Stimulated activated CD4-positive, alpha-beta T cell treated with anti-CD3 and anti-CD28 coated beads, Interleukin-15, amount 100 ng/mL, for 48 hours (primary cell): ENCODE measurements around the gene TMBIM1.
A peak's percentile ranks its signal among the peaks of the same experiment; 100 is the strongest.

Experiments used
- DNase-seq, 2 donors: peaks; one replicate each; pipeline ENCODE4 v3.0.0-alpha.2; 2020; ENCODE audit warnings: low read depth in 2 of 2

Gene TMBIM1

DNA sequence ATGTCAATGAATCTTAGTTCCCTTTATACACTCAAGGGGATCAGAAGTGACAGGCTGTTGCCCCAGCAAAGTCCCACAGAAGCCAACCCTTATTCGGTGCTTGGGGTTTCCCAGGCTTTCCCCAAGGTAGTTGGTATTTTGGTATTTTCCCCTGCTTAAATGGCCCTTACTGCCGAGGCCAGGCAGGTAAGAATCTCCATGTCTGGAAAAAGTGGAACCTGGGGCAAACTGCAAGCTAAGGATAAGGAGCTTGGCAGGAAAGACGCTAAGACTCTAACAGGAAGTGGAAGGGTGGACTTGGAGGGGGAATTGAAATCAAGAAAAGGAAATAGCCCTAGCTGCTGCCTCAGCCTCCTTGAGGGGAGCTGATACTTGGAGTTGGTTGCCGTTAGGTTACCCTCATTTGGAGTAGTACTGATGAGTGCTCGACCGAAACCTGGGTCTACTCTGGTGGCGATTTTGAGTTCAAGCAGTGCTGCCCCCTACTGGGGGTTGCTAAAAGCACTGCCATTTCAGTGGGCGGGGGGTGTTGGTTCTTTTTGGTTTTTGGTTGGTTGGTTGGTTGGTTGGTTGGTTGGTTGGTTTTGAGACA is 34.8 kb downstream of the TMBIM1 start:
- DNase-seq, result peak; percentile 60 to 68

DNA sequence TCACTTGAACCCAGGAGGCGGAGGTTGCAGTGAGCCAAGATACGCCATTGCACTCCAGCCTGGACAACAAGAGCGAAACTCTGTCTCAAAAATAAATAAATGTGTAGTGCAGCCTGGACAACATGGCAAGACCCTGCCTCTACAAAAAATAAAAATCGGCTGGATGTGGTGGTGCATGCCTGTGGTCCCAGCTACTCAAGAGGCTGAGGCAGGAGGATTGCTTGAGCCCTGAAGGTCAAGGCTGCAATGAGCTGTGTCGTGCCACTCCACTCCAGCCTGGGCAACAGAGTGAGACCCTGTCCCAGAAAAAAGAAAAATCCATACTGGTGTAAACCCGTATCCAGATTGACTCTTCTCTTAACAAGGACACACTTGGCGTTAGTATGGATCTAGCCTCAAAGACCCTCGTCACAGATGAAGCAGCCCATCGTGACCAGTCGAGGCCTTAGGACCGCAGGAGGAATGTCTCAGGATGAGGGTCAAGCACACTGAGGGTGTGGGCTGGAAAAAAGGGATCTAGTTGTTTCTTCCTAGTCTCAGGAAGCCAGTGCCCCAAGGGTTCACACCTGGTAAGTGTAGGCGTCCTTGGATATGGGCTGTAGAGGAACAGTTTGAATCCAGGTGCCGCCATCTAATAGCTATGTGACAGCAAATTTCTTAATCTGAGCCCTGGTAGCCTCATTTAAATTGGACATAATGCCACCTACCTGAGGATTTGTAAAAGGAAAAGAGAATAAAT is 35.5 kb downstream of the TMBIM1 start:
- DNase-seq, result no peak

DNA sequence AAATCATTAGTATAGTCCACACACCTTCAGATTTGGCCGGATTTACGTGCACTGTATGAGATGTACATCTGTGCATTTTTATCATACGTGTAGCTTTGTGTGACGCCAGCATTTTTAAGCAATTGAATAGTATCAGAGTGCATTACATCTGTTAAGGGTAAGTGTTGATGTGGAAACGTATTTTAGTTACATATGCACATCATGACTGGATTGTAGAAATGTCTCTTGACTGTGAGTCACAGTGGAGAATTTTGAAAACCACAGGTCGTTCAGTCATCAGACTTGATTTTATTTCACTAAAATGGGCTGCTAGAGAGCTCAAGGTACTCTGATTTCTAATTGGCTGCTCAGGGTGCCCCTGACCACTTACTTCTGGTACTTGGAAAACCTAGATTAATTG is 36.9 kb downstream of the TMBIM1 start:
- DNase-seq, result no peak

DNA sequence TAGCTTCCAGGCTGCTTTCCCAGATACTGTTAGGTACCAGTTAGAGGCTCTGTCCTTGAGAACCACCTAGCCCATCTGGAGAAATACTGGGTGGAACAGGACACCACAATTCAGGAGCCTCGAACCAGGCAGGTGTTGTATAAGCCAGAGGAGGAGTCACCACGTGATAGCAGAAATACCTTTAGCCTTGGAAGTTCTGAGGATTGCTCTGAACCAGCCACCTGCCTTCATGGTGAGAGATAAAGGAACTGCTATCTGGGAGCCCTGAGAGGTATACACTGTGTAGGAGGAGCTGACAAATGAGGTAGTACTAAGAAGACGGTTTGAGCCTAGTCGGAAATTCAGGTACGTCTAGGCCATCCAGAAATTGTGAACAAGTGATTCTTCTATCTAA is 39.1 kb downstream of the TMBIM1 start:
- DNase-seq, result no peak

DNA sequence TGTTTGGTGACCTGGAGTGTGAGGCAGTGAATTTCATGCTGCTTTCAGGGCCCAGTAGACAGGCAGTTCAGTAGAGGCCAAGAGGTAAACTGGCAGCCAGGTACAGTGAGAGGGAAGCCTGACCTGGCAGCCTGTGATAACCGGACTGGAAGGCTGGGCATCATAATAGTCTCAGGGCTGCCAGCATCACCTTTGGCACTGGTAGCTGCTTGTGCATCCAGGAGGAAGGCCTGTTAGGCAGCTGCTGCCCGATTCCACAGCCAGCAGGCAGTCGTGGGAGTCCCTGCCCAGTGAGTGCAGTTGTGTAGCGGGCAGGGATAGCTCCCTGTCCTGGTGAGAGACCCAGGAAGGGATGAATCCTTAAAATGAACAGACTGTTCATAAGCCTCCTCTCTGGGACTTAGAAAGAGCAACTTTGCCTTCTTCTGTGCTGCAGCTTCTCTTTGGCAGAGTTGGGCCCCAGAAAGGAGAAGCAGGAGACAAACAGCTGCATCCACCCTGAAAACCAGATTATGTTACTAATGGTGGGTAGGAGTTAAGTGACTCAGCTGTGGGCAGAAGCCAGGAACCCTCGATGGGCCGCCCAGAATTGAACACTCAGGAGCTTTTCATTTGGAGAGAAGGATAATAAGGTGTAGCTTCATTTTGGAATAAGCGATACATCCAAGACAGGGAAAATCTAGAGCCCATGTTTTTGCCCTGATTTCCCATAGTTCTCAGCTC is 39.6 kb downstream of the TMBIM1 start:
- no peak for DNase-seq

DNA sequence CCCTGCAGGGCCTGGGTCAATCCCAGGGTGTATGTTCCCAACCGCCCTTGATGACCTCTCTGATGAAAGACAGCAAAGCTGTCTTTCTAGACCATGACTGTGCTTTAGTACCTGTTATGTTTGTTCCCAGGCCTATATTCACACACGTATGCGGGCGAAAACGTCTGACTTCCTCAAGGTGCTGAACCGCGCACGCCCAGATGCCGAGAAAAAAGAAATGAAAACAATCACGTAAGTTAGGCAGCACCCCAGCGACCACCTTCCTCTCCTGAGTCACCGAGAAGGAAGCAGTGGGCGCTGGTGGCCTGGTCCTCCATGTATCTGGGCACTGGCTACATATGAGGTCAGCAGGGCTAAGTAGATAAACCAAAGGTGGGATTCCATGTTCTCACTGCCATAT is 42.6 kb downstream of the TMBIM1 start:
- no peak for DNase-seq

DNA sequence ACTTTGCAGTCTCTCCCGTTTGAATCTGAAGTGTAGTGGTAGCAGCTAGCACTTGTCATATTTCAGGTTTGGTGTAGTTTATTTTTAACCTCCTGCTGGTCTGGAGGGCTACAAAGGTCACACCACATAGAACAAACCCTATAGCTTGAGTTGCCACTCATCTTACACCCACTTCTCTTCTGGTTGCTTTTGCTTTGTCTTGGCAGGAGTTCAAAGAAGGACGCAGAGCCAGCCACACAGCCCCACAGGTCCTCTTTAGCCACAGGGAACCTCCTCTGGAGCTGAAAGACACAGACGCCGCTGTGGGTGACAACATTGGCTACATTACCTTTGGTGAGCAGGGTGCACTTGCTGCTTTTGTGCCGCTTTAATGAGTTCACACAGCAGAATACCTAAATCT is 47.1 kb downstream of the TMBIM1 start:
- no peak for DNase-seq

DNA sequence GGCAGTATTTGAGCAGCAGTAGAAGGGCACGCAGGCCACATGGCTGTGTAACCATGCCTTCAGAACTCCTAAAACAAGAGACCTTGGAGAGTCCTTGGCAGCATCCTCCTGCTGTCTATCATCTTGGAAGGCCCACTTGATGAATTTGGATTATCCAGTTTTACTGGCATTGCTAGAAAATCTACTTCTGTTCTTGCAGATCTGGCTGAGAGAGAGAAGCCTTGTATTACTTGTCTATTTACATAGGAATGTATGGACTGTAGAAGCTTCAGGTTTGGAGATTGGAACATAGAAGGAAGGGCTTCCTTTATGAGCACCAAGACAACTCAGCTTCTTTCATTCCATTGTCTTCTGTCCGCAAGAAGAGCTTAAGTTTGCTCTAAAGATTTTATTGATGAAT is 47.6 kb downstream of the TMBIM1 start:
- no peak for DNase-seq

DNA sequence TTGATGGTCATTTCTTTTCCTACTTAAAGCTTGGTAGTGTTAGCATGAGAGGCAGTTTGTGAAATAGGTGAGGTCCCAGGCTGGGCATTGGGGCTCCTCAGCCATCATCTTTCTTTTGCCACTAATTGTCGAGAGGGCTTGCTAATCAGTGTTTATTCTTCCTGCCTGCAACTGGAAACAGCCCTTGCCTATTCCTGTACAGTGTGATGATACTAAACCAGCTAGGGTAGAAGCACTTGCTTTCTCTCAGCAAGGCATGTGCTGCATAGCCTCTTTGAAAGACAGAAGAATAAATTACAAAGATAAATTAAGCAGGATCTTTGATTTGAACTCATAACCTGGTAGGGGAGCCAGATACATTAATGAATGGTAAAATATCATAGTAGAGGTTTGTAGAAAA is 48.1 kb downstream of the TMBIM1 start:
- no peak for DNase-seq

DNA sequence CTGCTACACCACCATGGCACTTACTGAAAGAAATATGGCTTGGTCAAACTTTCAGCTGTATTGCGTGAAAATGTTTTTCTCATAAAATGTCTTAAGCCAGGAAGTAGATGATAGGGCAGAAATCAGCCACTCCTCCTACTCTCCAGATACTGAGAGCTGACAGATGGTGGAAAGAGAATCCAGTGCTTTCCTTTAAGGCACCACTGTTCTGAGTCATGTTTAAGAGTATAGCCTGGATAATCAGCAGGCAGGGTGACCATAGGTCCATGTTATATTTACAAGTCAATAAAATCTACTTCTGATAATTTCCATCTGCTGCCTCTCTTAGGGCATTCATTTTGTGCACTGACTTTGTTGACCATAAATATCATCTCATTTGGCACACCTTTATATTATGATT is 53.4 kb downstream of the TMBIM1 start:
- no peak for DNase-seq

DNA sequence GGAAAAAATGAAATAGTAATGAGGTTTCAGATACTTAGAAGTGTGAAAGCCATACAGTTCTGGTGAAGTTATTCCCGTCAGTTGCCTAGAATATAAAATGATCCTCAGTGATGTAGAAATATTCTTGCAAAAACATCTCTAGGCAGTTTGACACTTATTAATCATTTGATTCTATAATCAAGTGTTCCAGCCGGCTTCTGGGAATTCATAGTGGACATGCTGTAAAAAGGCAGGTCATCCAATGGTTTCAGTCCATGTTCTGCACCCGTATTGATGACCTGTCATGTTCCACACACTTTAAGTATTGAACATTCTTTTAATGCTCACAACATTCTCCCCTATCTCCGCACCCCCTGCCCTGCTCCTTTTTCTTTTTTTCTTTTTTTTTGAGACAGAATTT is 55.5 kb downstream of the TMBIM1 start:
- no peak for DNase-seq

DNA sequence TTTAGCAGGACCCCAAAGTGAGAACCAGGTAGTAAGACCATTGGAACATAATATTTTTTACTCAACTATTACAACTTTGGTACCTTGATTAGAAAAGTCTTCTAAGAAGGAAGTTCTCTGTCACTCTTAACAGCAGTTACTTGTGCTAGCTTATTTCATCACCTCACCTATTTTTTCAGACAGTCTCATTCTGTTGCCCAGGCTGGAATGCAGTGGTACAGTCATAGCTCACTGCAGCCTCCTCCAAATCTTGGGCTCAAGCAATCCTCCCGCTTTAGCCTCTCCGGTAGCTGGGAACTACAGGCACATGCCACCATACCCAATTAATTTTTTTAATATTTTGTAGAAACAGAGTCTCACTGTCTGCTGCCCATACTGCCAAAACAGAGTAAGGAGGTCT is 57.3 kb downstream of the TMBIM1 start:
- DNase-seq, result no peak

DNA sequence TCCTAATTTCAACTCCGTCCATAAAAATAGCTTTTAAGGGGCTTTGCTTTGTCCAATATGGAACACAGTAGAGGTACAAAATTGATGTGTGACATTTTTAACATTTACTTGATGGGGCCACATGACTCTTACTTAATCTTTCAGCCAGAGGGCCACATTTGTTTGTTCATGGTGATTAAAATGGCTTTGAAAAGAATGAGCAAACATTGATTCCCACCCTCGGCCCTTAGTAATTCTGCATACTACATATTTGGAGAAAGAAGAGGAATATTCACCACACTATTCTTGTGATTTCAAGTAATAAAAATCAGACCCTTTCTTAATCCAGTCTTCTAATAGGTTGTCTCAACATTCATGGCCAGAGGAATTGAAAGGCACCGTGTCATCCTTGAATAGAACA is 57.8 kb downstream of the TMBIM1 start:
- no peak for DNase-seq

DNA sequence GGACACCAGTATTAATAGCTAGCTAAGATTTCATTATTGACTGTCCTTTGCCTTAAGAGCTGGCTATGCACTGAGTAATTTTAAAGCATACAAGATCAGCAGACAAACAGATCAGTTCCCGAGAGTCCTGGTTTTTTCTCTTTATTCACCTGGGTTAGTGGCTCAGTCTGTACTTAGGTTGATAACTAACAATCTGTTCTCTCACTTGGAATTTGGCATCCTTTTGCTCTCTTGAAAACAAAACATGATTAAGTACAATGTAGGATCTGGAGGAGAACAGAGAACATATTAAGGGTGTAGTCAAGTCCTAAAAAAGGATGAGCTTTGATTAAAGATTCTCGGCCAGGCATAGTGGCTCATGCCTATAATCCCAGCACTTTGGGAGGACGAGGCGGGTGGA is 58.8 kb downstream of the TMBIM1 start:
- DNase-seq, result no peak

DNA sequence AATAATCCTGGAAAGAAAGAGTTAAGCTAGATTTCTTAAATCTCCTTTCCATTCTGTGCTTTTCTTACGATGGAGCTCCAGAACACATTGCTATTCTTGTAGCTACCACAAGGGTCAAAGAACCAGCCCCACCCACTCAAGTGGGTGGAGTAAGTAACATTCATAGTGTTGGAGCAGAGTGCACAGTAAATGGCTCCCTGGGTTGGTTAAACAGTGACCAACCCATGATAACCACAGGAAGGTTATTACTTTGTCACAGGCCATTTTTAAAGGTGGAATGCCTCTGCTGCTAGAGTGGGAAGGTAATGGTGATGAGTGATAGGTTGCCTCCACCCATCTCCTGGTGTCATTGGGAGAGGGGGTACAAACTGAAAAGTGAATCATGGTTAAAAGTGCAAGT is 61.4 kb downstream of the TMBIM1 start:
- peak in 1 of 2 donors; percentile 16 for DNase-seq

DNA sequence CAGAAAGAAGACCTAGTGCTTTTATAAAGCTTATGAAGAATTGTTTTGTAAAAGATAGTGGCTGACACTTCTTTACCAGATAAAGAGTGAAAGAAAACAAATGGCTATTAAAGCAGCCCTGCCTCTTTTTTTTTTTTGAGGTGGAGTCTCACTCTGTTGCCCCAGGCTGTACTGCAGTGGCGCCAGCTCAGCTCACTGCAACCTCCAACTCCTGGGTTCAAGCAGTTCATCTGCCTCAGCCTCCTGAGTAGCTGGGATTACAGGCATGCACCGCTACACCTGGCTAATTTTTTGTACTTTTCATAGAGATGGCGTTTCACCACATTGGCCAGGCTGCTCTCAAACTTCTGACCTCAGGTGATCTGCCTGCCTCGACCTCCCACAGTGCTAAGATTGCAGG is 62.5 kb downstream of the TMBIM1 start:
- no peak for DNase-seq

DNA sequence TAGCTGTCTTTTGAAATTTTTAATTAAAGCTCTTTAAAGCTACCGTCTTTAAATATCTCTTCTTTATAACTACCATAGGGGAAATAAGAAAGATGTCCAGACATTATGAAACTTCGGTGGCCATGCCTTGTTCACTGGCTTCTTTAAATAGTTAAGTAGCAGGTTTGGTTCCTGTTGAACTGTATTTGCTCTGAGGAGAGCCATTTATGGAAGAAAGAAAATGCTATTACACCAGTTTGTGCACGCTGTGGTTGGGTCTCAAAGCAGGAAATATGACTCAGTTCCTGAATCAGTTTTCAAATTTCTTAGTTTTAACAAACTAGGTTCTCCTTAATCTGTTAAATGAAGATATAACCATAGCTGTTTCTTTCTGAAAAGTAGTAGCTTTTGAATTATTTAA is 63.1 kb downstream of the TMBIM1 start:
- DNase-seq, result peak; percentile 19 to 21

DNA sequence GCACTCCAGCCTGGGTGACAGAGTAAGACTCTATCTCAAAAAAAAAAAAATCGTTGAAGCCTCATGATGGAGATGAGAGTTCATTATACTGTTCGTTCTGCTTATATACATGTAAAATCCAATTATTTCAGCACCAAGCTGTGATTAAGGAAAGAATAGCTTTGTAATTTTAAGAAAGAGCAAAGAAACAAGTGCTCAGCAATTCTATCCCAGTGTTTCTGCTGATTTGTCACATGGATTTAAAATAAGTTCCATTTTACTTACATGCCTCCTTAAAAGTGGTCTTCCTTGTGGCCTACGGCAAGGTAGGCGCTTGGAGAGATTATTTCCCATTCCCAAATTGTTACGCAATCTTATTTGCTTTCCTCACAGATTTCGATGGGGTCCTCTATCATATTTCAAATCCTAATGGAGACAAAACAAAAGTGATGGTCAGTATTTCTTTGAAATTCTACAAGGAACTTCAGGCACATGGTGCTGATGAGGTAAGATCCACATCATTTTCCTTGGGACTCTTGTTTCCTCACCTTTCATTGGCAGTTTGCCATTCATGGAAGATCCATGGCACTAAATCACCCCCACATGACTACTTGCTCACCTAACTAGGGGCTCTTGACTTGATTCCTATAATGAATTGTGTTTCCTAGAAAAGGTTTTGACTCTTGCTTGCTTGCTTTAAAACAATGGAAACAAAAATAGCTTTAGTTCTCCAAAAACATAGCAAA is 63.8 kb downstream of the TMBIM1 start:
- no peak for DNase-seq

DNA sequence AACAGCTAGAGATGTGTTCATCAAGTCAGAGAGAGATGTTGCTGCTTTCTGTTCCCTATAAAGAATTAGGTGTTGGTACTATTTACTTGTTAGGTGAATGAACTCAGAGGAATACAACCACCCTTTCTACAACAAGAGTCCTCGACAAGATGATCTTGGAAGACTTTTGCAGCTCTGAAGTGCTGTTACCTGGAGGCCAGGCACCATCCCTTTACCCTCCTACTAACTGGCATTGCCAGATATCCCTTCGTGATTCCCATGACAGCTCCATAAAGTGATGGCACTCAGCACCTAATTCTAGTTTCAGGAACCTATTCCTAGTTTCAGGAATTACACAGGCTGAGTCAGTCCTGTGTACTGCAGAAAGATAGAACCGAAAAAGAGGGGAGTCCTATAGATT is 65.4 kb downstream of the TMBIM1 start:
- DNase-seq, result no peak
